OCI-LY1 (cell line): ENCODE measurements around the gene BTNL3.

ENCODE experiments used
- CTCF ChIP-seq: fragments of 200-600 bp; sonication (generic), shearing (Covaris generic); IDR thresholded peaks from 2 replicates; pipeline ENCODE4 v1.5.1; 2017; ENCODE audit warnings: mild to moderate bottlenecking, antibody characterized with exemption, low read length, moderate library complexity, mixed read lengths
- EZH2 ChIP-seq: fragments of 200-600 bp; sonication (generic), shearing (Covaris generic); IDR thresholded peaks from 2 replicates; pipeline ENCODE4 v1.8.0; 2017; ENCODE audit warnings: borderline replicate concordance, mixed run types, mild to moderate bottlenecking, antibody characterized with exemption, low read length, moderate library complexity, mixed read lengths

- TF ChIP-seq CTCF (no peak), EZH2 (no peak)
Observed at GRCh38 chr5:180969406-180969805, 19.2 kb upstream of the BTNL3 start.
